Skin epidermis (tissue), 12 donors: ENCODE results near the gene CDC37L1.
"Not testable (repeated sequence)": the region's sequence is repeated elsewhere in the genome, so short reads cannot be mapped to it uniquely, and the experiment has no call there.

Source experiments
- H3K27ac ChIP-seq, 21 experiments: fragments of 200-600 bp; sonication (generic) in 11 of 21; one replicate each; pipeline ENCODE4 v1.5.0; 2020; ENCODE audit warnings: mild to moderate bottlenecking in 3 of 21, inconsistent platforms in 2 of 21, moderate library complexity in 2 of 21
- H3K4me3 ChIP-seq, 7 experiments: fragments of 200-600 bp; sonication (generic) in 2 of 7; one replicate each; pipeline ENCODE4 v1.5.0; 2020; ENCODE audit warnings: inconsistent platforms in 2 of 7, mild to moderate bottlenecking in 2 of 7, moderate library complexity in 1 of 7

CDC37L1 gene

GRCh38 chr9:4741365-4742089, 62.2 kb downstream of the CDC37L1 start:
- H3K4me3 ChIP-seq: peak overlapping the region; percentile 75 to 89 (median 78)

GRCh38 chr9:4742246-4742645, 62.9 kb downstream of the CDC37L1 start:
- H3K27ac ChIP-seq: peak overlapping the region in 17 of 21 experiments; percentile 70 to 97 (median 92)
- peak overlapping the region in 1 of 7 experiments; percentile 86 for H3K4me3 ChIP-seq

More at GRCh38 chr9:4741365-4742089, 62.2 kb downstream of the CDC37L1 start:
- H3K27ac ChIP-seq: peak overlapping the region; percentile 54 to 97 (median 90)

GRCh38 chr9:4743131-4743875, 63.9 kb downstream of the CDC37L1 start:
- H3K4me3 ChIP-seq: no peak overlapping the region
- H3K27ac ChIP-seq: peak overlapping the region in 8 of 21 experiments; percentile 5 to 95 (median 32)

- Histone ChIP-seq H3K4me3 (no peak overlapping the region), H3K27ac (no peak overlapping the region)
These were observed 67.1 kb downstream of the CDC37L1 start for GRCh38 chr9:4746278-4747030.

GRCh38 chr9:4748612-4749011, 69.2 kb downstream of the CDC37L1 start:
- Histone ChIP-seq H3K4me3 (no peak overlapping the region), H3K27ac (no peak overlapping the region)

GRCh38 chr9:4750023-4750673, 70.8 kb downstream of the CDC37L1 start:
- no peak overlapping the region for H3K27ac ChIP-seq
- H3K4me3 ChIP-seq: no peak overlapping the region

- not testable (repeated sequence) for H3K4me3 ChIP-seq, H3K27ac ChIP-seq
These were observed 75.2 kb downstream of the CDC37L1 start for GRCh38 chr9:4754530-4754929.

- H3K27ac ChIP-seq: no peak overlapping the region
These were observed 75.7 kb downstream of the CDC37L1 start for GRCh38 chr9:4755026-4755609.

GRCh38 chr9:4756420-4756819, 77.1 kb downstream of the CDC37L1 start:
- H3K4me3 ChIP-seq: no peak overlapping the region
- H3K27ac ChIP-seq: no peak overlapping the region

More at GRCh38 chr9:4755026-4755609, 75.7 kb downstream of the CDC37L1 start:
- H3K4me3 ChIP-seq: no peak overlapping the region
